Measurements from ENCODE around the gene PRKCG. TPM values are rescaled to one million over a fixed set of nuclear protein-coding genes. Genes with fewer than 3 reads are reported as not detected.
A peak's percentile ranks its signal among the peaks of the same experiment; 100 is the strongest.

Gene PRKCG
- total RNA-seq, 1 experiment from 2014 or later = 2.8 TPM

DNA sequence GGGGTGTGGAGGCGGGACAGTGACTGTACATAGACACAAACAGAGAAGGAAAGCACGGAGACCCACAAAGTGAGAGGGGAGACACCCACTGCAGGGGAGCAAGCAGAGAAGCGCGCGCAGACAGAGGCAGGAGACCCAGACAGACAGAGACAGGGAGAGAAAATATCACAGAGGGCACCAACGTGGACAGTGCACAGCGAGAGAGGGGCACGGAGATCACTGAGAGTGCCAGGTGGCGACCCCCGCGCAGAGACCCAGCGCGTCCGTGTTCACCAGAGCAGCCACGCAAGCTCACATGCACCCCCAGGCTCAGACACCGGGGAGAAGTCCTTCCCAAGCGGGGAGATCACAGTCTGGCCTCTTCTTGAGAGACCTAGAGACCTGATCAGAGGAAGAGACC, 25.7 kb downstream of the PRKCG start:
- POLR2A ChIA-PET = no interaction called here

GRCh38 chr19:53908106-53908934, 26.3 kb downstream of the PRKCG start:
- Histone ChIP-seq H3K36me3 (ENCODE audit: control insufficient read depth in 1 of 2, insufficient read depth in 2 of 2, low read length in 2 of 2) (no peaks in the 10 kb centered on the region), H2AFZ (ENCODE audit: low read depth, low read length, poor library complexity, severe bottlenecking) (no peak overlapping the region), H4K20me1 (ENCODE audit: insufficient read depth) (no peaks in the 10 kb centered on the region), H3K9ac (ENCODE audit: low read length) (no peak overlapping the region), H3K4me1 (ENCODE audit: control insufficient read depth in 1 of 2, insufficient read depth in 2 of 2, low read length in 2 of 2) (peaks cover 0 to 12% of the 10 kb centered on the region in 2 experiments; a peak in 2 of 4 replicates), H3K9me3 (ENCODE audit: control insufficient read depth in 1 of 2, insufficient read depth in 1 of 2, low read depth in 1 of 2, low read length in 2 of 2) (no peaks in the 10 kb centered on the region), H3K4me3 (replicated peaks in 1 of 2; ENCODE audit: low read depth in 1 of 2, low read length in 2 of 2) (no peak overlapping the region; a peak in 1 of 4 replicates), H3K27me3 (ENCODE audit: insufficient read depth, low read length) (peaks cover 14% of the 10 kb centered on the region; the same call in 1 of the 2 replicates), H3K4me2 (ENCODE audit: low read length) (peak overlapping the region; percentile 8; the same call in 1 of the 2 replicates), H3K79me2 (ENCODE audit: insufficient read depth, low read length) (no peaks in the 10 kb centered on the region), H3K9me2 (ENCODE audit: insufficient read depth) (no peaks in the 10 kb centered on the region), H3K27ac (ENCODE audit: low read depth, low read length) (no peak overlapping the region)
- ATAC-seq (peak; percentile 66), DNase-seq (ENCODE audit: low read depth, low spot score) (no peak)
- POLR2A ChIA-PET = no interaction called here
- CTCF ChIA-PET = no interaction called here
- RAD21 ChIA-PET (ENCODE audit: low non-redundant PET in 1 of 2, low total read pairs in 2 of 2, uncharacterized antibody in 2 of 2, unreplicated experiment in 2 of 2) = no interaction called here
- intact Hi-C loops (cut with micrococcal nuclease) = loop anchor here (5.0 kb wide), 1 partner anchor 114 kb away; no protein-coding TSS in a partner anchor
- no peak for TF ChIP-seq SIN3A (IDR thresholded peaks at IDR 0.05; ENCODE audit: low read depth)
- no peak for TF ChIP-seq EGR1 (IDR thresholded peaks at IDR 0.05; ENCODE audit: low read depth)
- TF ChIP-seq TCF7L2 (IDR thresholded peaks at IDR 0.05; ENCODE audit: borderline replicate concordance, extremely low read depth, insufficient read depth, insufficient read length) = no peak
- no peak for TF ChIP-seq RAD21 (IDR thresholded peaks at IDR 0.05; ENCODE audit: low read depth)
- TF ChIP-seq JUND (IDR thresholded peaks at IDR 0.05) = no peak
- no peak for TF ChIP-seq YY1 (IDR thresholded peaks at IDR 0.05; ENCODE audit: extremely low read depth, insufficient replicate concordance, low read depth, low read length)
- no TSS peak for BruUV-seq (replicated peaks)

More for the DNA sequence above, 25.7 kb downstream of the PRKCG start:
- Histone ChIP-seq H3K36me3 (ENCODE audit: control insufficient read depth in 1 of 2, insufficient read depth in 2 of 2, low read length in 2 of 2) (no peaks in the 10 kb centered on the region), H2AFZ (ENCODE audit: low read depth, low read length, poor library complexity, severe bottlenecking) (no peak overlapping the region), H3K4me2 (ENCODE audit: low read length) (no peak overlapping the region), H3K27me3 (ENCODE audit: insufficient read depth, low read length) (peaks cover 14% of the 10 kb centered on the region; the same call in 1 of the 2 replicates), H3K9me2 (ENCODE audit: insufficient read depth) (no peaks in the 10 kb centered on the region), H3K4me1 (ENCODE audit: control insufficient read depth in 1 of 2, insufficient read depth in 2 of 2, low read length in 2 of 2) (peaks cover 0 to 12% of the 10 kb centered on the region in 2 experiments; a peak in 2 of 4 replicates), H3K79me2 (ENCODE audit: insufficient read depth, low read length) (no peaks in the 10 kb centered on the region), H3K9ac (ENCODE audit: low read length) (no peak overlapping the region), H3K4me3 (replicated peaks in 1 of 2; ENCODE audit: low read depth in 1 of 2, low read length in 2 of 2) (no peak overlapping the region), H4K20me1 (ENCODE audit: insufficient read depth) (no peaks in the 10 kb centered on the region), H3K27ac (ENCODE audit: low read depth, low read length) (no peak overlapping the region), H3K9me3 (ENCODE audit: control insufficient read depth in 1 of 2, insufficient read depth in 1 of 2, low read depth in 1 of 2, low read length in 2 of 2) (no peaks in the 10 kb centered on the region)
- CTCF ChIA-PET = no interaction called here
- BruUV-seq (replicated peaks) = no TSS peak
- RAD21 ChIA-PET (ENCODE audit: low non-redundant PET in 1 of 2, low total read pairs in 2 of 2, uncharacterized antibody in 2 of 2, unreplicated experiment in 2 of 2) = no interaction called here
- intact Hi-C loops (cut with micrococcal nuclease) = loop anchor here (5.0 kb wide), 1 partner anchor 115 kb away; no protein-coding TSS in a partner anchor
- no peak for DNase-seq (ENCODE audit: low read depth, low spot score)
- no peak for TF ChIP-seq POLR2A (IDR thresholded peaks at IDR 0.05; ENCODE audit: borderline replicate concordance, extremely low read depth, insufficient read depth, insufficient read length)
- TF ChIP-seq SIN3A (IDR thresholded peaks at IDR 0.05; ENCODE audit: low read depth) = no peak
- no peak for TF ChIP-seq EGR1 (IDR thresholded peaks at IDR 0.05; ENCODE audit: low read depth)
- TF ChIP-seq ZFX (IDR thresholded peaks at IDR 0.05) = no peak
- no peak for ATAC-seq
